ENCODE results near the gene POFUT1. TPM values are rescaled to one million over a fixed set of nuclear protein-coding genes. Genes with fewer than 3 reads are reported as not detected.
"Not testable (repeated sequence)": the region's sequence is repeated elsewhere in the genome, so short reads cannot be mapped to it uniquely, and the experiment has no call there.

The POFUT1 gene
- total and polyA plus RNA-seq, 12 donors, result 9.7 to 32.9 (median 27.4) TPM

GRCh38 chr20:32274359-32274758, 66.7 kb downstream of the POFUT1 start:
- WGBS, 2 donors, result 87 to 89% methylated on average over 3 of the region's 3 CpGs
- ATAC-seq (no peak), DNase-seq (no peak)
- TF ChIP-seq CTCF (IDR thresholded peaks at IDR 0.05), result no peak
- intact Hi-C loops (cut with DNase I), result loop anchor here in 1 of 10 donors (10.0 kb wide), 1 partner anchor 70 kb away; the partner anchor contains the start of genes PLAGL2 and POFUT1
- peaks cover 0 to 4% (median 0%) of the 10 kb centered on the region in 11 donors for H3K9me3 ChIP-seq
- H3K4me1 ChIP-seq, result peaks cover 0 to 21% (median 14%) of the 10 kb centered on the region in 9 donors
- no peak overlapping the region for H3K4me3 ChIP-seq
- no peaks in the 10 kb centered on the region for H3K27me3 ChIP-seq
- H3K36me3 ChIP-seq, result no peaks in the 10 kb centered on the region
- H3K27ac ChIP-seq, result no peak overlapping the region

GRCh38 chr20:32275163-32275562, 67.5 kb downstream of the POFUT1 start:
- not testable (repeated sequence) for ATAC-seq, H3K4me3 ChIP-seq, DNase-seq, H3K9me3 ChIP-seq, H3K36me3 ChIP-seq, H3K27ac ChIP-seq, H3K27me3 ChIP-seq
- intact Hi-C loops (cut with DNase I), result loop anchor here in 2 of 10 donors (5.0 to 10.0 kb wide), 3 partner anchors 57 to 82 kb away; partner anchors contain the start of genes ASXL1 (in 1 of the 2), PLAGL2 (in 1 of the 2) and POFUT1 (in 1 of the 2)
- H3K4me1 ChIP-seq, result peaks cover 0 to 24% (median 14%) of the 10 kb centered on the region in 9 donors
- 89 to 92% methylated on average over 3 of the region's 3 CpGs for WGBS, 2 donors

- DNase-seq (peak; percentile 85 to 93), ATAC-seq (peak; percentile 92 to 98 (median 96))
- H3K36me3 ChIP-seq, result no peaks in the 10 kb centered on the region
- peak within 1 kb of the TSS; percentile 11 to 92 (median 83) for H3K27ac ChIP-seq
- peaks cover 0 to 29% (median 23%) of the 10 kb centered on the region in 9 donors for H3K4me1 ChIP-seq
- peak within 1 kb of the TSS; percentile 68 to 99 (median 92) for H3K4me3 ChIP-seq
- TF ChIP-seq CTCF (IDR thresholded peaks at IDR 0.05), result no peak
- no peaks in the 10 kb centered on the region for H3K27me3 ChIP-seq
- H3K9me3 ChIP-seq, result peaks cover 0 to 4% (median 0%) of the 10 kb centered on the region in 11 donors
- intact Hi-C loops (cut with DNase I), result loop anchor here in 3 of 10 donors (2.0 to 10.0 kb wide), 4 partner anchors 55 to 80 kb away; partner anchors contain the start of genes PLAGL2 (in 2 of the 3), POFUT1 (in 2 of the 3) and ASXL1 (in 1 of the 3)
- 2% methylated on average over 44 to 62 of the region's 62 CpGs for WGBS, 2 donors
Measured at GRCh38 chr20:32277361-32278198, 69.9 kb downstream of the POFUT1 start, which contains the start of gene KIF3B. KIF3B (plus strand) TSS chr20:32277651; CDS start chr20:32309778, 32,127 bp downstream.

- Histone ChIP-seq H3K27ac (peak overlapping the region; percentile 11 to 92 (median 83)), H3K36me3 (no peaks in the 10 kb centered on the region), H3K27me3 (no peaks in the 10 kb centered on the region), H3K9me3 (peaks cover 0 to 4% (median 0%) of the 10 kb centered on the region in 11 donors), H3K4me1 (peaks cover 0 to 34% (median 24%) of the 10 kb centered on the region in 9 donors), H3K4me3 (peak overlapping the region; percentile 68 to 99 (median 92))
- intact Hi-C loops (cut with DNase I), result loop anchor here in 2 of 10 donors (5.0 to 10.0 kb wide), 3 partner anchors 54 to 79 kb away; partner anchors contain the start of genes ASXL1 (in 1 of the 2), PLAGL2 (in 1 of the 2) and POFUT1 (in 1 of the 2)
- no peak for TF ChIP-seq CTCF (IDR thresholded peaks at IDR 0.05)
- no peak for DNase-seq
- WGBS, 2 donors, result 55 to 67% methylated on average over 4 of the region's 4 CpGs
- ATAC-seq, result no peak
Measured at GRCh38 chr20:32278199-32278643, 70.5 kb downstream of the POFUT1 start.

Measured in heart right ventricle (tissue), 16 donors.